AG08395 (cell line): ENCODE data around the gene GHSR.

ENCODE experiments used
- DNase-seq: peaks from one replicate; pipeline ENCODE4 v3.0.0; 2012; ENCODE audit warnings: mixed read lengths, low spot score

GHSR gene

GRCh38 chr3:172447611-172448579, at the start of gene GHSR:
Gene GHSR, minus strand, starts transcription at chr3:172448456. Its CDS starts 43 bp downstream, at chr3:172448413.
- no peak for DNase-seq

- DNase-seq, result peak; percentile 74
Measured at GRCh38 chr3:172490198-172490669, 42.0 kb upstream of the GHSR start.

- no peak for DNase-seq
Measured at GRCh38 chr3:172478116-172478515, 29.9 kb upstream of the GHSR start.

GRCh38 chr3:172476347-172476746, 28.1 kb upstream of the GHSR start:
- DNase-seq, result no peak

GRCh38 chr3:172475703-172476102, 27.4 kb upstream of the GHSR start:
- no peak for DNase-seq

GRCh38 chr3:172471903-172472302, 23.6 kb upstream of the GHSR start:
- DNase-seq, result no peak

- DNase-seq, result no peak
Measured at GRCh38 chr3:172470588-172470987, 22.3 kb upstream of the GHSR start.

GRCh38 chr3:172467170-172467824, 19.0 kb upstream of the GHSR start:
- peak; percentile 20 for DNase-seq

- no peak for DNase-seq
Measured at GRCh38 chr3:172466553-172467130, 18.4 kb upstream of the GHSR start.

- no peak for DNase-seq
Measured at GRCh38 chr3:172465281-172465680, 17.0 kb upstream of the GHSR start.

GRCh38 chr3:172464306-172464705, 16.1 kb upstream of the GHSR start:
- no peak for DNase-seq

- DNase-seq, result peak; percentile 63
Measured at GRCh38 chr3:172461530-172462138, 13.4 kb upstream of the GHSR start.

- no peak for DNase-seq
Measured at GRCh38 chr3:172456404-172456803, 8.1 kb upstream of the GHSR start.

GRCh38 chr3:172454180-172454579, 5.9 kb upstream of the GHSR start:
- DNase-seq, result no peak

GRCh38 chr3:172449466-172450149, 1.4 kb upstream of the GHSR start:
- DNase-seq, result peak; percentile 52

GRCh38 chr3:172448661-172449465, 607 bp upstream of the GHSR start:
- DNase-seq, result no peak

GRCh38 chr3:172446198-172446597, 2.1 kb downstream of the GHSR start:
- DNase-seq, result no peak

GRCh38 chr3:172444821-172445220, 3.4 kb downstream of the GHSR start:
- DNase-seq, result no peak

- no peak for DNase-seq
Measured at GRCh38 chr3:172442606-172443005, 5.7 kb downstream of the GHSR start.

- DNase-seq, result no peak
Measured at GRCh38 chr3:172441581-172441980, 6.7 kb downstream of the GHSR start.

- DNase-seq, result no peak
Measured at GRCh38 chr3:172438186-172438585, 10.1 kb downstream of the GHSR start.
